HG02943 (cell line): ENCODE data around the gene DNASE1.
"Not testable (repeated sequence)": the region's sequence is repeated elsewhere in the genome, so short reads cannot be mapped to it uniquely, and the experiment has no call there.

Source experiments
- ATAC-seq: cut with Tn5 transposase; IDR thresholded peaks from one replicate; pipeline ENCODE4 v1.9.1; 2021; ENCODE audit warnings: mild to moderate bottlenecking, low read depth, moderate library complexity; ENCODE audit not compliant: unreplicated experiment

Gene DNASE1

GRCh38 chr16:3640632-3641501 is 13.6 kb upstream of the DNASE1 start:
- ATAC-seq, result no peak

GRCh38 chr16:3641801-3642396 is 12.6 kb upstream of the DNASE1 start:
- no peak for ATAC-seq

GRCh38 chr16:3642397-3643094 is 11.9 kb upstream of the DNASE1 start:
- ATAC-seq, result no peak

GRCh38 chr16:3643095-3643730 is 11.3 kb upstream of the DNASE1 start:
- ATAC-seq, result no peak

GRCh38 chr16:3645108-3645503 is 9.4 kb upstream of the DNASE1 start:
- ATAC-seq, result no peak

GRCh38 chr16:3645504-3646347 is 8.8 kb upstream of the DNASE1 start:
- ATAC-seq, result no peak

- ATAC-seq, result no peak
These were observed 8.1 kb upstream of the DNASE1 start for GRCh38 chr16:3646348-3646920.

GRCh38 chr16:3650631-3651265 is 3.7 kb upstream of the DNASE1 start:
- ATAC-seq, result no peak

GRCh38 chr16:3651461-3652372 is 2.8 kb upstream of the DNASE1 start:
- ATAC-seq, result no peak

- ATAC-seq, result no peak
These were observed 1.9 kb upstream of the DNASE1 start for GRCh38 chr16:3652373-3653195.

- no peak for ATAC-seq
These were observed 522 bp downstream of the DNASE1 start for GRCh38 chr16:3655030-3655395.

GRCh38 chr16:3655396-3656159 is 1.1 kb downstream of the DNASE1 start:
- ATAC-seq, result no peak

- not testable (repeated sequence) for ATAC-seq
These were observed 1.6 kb downstream of the DNASE1 start for GRCh38 chr16:3656160-3656490.

GRCh38 chr16:3656491-3657468 is 2.3 kb downstream of the DNASE1 start:
- ATAC-seq, result no peak

- no peak for ATAC-seq
These were observed 4.8 kb downstream of the DNASE1 start for GRCh38 chr16:3659251-3659650.

GRCh38 chr16:3661311-3661710 is 6.8 kb downstream of the DNASE1 start:
- ATAC-seq, result no peak
